Ramos (cell line): Measurements from ENCODE around the gene PTPRN2.

Experiments
- in situ Hi-C: fragments of 300-500 bp; cut with MboI; formaldehyde crosslinking; loops from one replicate; pipeline ENCODE4 v1.14.3; 2022; ENCODE audit warnings: low sequenced_read_pairs; ENCODE audit not compliant: unreplicated experiment

PTPRN2 gene

DNA sequence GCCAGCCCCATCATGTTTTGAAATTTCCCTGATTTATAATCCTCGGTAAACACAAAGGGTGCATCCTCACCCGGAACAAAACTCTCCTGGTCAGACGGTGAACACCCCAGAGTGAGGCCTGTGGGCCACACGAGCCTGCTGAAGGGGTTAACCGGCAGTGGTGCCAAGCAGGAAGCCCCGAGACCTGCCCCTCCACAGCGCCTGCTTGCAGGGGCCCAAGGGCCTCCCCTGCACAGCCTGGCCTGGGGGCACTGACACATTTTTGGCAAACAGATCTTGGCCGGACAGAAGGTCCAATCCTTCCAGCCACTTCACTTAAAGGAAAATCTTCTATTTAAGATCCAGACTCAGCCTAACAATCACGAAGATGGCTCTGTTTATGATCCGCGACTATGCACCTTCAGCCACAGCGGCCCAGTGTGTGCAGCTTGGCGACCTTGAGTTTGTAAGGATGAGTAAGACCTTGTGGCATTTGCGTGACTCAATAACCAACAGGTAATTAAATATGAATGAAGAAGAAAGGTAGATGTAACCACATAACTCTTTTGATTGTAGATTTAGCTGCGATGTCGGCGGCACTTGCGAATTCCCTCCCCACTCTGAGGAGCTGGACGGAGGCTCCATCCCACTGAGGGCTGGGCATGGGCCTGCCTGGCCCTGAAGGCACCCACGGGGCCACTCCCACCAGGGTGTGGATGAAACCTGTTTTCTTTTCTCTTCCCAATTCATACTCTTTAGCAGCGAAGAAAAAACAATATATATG, 922.6 kb downstream of the PTPRN2 start:
- in situ Hi-C loops = no loop called here

- in situ Hi-C loops = no loop called here
Observed at GRCh38 chr7:157664034-157664433, 923.6 kb downstream of the PTPRN2 start.

DNA sequence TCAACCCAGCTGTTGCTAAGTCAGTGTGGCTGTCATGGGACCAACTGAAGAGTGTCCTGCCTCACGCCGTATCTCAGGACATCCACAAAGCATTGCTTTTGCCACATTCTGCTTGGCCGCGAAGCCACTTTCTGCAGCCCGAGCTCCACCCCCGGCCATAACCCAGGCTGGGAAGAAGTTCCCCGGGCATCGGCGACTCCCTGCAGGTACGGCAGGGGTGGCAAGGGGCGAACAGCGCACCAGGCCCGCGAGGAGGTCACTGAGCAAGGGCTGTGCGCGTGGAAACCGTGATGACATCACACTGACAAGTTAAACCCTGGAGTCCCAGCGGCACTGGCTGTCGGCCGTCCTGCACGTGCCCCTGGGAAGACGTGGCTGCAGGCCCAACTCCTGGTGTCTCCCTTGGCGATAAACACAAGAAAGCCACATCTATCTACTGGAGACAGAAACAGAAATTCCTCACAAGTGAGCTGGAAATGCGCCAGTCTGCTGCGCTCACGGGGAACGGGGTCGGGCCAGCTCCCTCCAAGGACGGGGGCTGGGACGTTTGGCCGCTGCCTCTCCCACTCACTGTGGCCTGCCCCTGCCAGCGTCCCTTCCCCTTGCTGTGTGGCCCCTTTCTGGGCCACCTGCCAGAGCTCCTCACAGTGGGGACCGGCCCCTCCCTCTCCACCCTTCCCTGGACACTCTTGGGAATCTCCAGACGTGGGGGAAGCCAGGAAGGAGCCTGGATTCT, 924.5 kb downstream of the PTPRN2 start:
- in situ Hi-C loops = no loop called here

DNA sequence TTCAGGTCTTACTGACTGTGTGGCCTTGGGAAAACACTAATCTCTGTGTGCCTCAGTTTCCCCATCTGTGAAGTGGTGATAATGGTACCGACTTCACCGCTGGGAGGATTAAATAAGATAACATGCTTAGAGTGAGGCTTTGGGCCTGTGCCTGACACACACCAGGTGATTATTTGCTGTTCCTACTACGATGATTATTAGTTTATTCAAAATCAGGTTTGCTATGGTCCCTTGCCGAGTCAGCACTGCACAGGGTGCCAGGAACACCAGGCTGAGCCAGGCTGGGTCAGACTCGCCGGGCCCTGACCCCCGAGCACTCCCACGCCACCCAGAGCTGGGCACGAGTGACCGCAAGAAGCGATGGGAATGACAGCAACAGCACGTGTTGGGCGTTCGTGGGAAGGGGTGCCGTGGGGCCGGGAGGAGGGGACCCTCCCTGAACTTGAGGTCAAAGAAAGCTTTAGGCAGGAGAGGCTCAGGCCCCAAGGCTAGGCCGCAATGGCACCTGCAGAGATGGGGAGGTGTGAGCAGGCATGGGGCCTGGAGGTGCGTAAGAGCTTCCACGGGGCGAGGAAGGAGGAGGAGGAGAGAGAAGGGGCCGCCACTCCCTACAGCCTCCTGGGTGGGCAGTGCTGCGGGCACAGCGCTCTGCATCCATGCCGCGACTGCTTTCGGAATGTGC, 925.4 kb downstream of the PTPRN2 start:
- in situ Hi-C loops = no loop called here

GRCh38 chr7:157661611-157661975, 926.0 kb downstream of the PTPRN2 start:
- in situ Hi-C loops = no loop called here

GRCh38 chr7:157660971-157661610, 926.5 kb downstream of the PTPRN2 start:
- in situ Hi-C loops = no loop called here

GRCh38 chr7:157658851-157659412, 928.7 kb downstream of the PTPRN2 start:
- in situ Hi-C loops = no loop called here

- in situ Hi-C loops = no loop called here
Observed at GRCh38 chr7:157657741-157658740, 929.6 kb downstream of the PTPRN2 start.

DNA sequence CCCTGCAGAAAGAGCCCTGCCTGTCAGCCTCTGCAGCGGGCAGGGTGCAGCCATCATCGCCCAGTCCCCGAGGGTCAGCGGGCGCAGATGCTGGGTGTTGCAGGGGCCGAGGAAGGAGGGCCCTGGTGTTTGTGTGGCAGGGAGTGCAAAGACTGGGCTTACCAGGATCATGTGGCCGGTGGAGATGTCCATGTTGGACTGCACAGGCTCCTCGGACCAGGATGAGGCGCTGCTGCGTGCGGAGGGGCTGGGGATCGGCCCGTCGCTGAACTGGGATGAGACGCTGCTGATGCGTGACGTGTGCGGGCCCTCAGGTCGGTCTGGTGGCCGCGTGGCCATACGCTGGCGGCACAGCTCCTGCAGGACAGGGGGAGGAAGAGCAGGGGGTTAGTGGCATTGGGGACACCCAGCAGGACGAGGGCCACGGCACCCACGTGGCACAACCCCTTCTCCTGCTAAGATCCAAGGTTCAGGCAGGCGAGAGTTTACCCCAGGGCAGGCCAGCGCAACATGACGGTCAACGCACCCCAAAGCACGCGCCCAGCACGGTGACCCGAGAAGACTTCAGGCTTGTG, 931.3 kb downstream of the PTPRN2 start:
- in situ Hi-C loops = no loop called here

GRCh38 chr7:157654350-157654749, 933.3 kb downstream of the PTPRN2 start:
- in situ Hi-C loops = no loop called here

GRCh38 chr7:157653827-157654207, 933.8 kb downstream of the PTPRN2 start:
- in situ Hi-C loops = no loop called here

DNA sequence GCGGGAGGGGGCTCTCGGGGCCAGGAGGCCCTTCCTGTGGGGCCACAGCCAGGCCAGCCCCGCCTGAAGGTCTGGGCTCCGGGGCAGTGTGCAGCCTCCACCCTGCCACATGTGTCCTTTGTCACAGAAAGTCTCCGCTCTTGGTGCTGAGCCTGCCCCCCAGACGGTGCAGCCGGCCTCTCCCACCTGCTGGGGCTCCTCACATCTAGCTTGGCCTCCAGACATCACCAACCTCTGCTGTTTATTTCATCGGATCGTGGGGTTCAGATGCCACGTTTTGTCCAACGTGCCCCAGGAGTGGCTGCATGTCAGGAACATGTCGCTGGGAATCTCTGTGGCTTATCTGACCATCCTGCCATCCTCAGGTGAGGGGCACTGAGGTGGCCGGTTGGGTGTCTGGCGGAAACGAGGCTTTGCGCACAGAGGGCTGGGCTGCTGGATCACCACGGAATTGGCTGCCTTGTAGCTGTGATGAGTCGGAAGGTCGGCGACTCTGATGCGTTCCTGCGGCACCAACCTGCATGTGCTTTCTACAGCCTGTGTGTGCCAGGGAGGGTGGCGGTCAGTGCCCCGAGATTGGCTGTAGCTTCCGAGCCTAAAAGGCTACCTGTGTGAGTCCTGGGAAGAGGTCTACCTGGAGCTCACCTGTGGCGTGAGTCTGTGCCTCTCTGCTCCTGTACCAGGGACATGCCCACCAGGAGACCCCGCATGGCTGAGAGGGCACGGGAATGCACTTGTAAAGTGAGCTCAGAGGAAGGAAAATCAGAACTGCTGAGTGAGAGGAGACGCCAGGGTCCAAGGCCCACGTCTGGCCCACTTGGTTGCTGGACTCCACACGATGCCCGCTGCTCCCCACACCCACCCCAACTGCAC, 934.4 kb downstream of the PTPRN2 start:
- in situ Hi-C loops = no loop called here

DNA sequence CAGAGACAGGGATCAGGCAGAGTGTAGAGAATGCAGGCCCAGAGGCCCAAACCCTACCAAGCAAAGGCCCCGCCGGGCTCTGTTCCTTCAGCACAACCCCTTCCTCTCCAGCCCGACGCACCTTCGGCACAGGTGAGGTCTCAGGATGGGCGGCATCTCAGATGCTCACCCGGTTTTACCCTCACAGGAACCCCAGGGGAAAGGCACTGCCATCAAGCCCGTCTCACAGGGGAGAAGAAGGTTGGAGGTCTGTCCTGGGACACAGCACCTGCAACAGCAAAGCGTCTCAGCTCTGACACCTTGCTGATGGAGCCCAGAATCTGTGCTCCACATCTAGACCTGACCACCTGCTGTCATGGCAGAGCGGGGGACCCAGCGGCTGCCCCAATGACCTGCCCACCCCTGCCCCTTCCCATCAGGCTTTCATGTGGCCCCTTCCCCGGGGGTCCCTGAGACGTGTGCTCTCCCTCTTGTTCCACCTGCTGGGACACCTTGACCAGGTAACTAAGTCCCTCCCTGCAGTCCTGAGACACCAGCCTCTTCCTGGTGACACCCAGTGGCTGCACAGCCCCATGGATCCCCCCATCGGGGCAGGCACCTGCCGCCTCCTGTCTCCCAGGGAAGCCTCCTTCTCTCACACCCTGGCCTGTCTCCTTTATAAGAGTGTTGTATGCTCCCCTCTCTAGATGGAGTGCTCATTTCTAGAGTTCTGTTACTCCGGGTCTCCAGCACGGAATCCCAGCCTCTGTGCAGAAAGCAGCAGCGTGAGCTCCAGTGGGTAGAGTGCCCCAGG, 935.3 kb downstream of the PTPRN2 start:
- in situ Hi-C loops = no loop called here

DNA sequence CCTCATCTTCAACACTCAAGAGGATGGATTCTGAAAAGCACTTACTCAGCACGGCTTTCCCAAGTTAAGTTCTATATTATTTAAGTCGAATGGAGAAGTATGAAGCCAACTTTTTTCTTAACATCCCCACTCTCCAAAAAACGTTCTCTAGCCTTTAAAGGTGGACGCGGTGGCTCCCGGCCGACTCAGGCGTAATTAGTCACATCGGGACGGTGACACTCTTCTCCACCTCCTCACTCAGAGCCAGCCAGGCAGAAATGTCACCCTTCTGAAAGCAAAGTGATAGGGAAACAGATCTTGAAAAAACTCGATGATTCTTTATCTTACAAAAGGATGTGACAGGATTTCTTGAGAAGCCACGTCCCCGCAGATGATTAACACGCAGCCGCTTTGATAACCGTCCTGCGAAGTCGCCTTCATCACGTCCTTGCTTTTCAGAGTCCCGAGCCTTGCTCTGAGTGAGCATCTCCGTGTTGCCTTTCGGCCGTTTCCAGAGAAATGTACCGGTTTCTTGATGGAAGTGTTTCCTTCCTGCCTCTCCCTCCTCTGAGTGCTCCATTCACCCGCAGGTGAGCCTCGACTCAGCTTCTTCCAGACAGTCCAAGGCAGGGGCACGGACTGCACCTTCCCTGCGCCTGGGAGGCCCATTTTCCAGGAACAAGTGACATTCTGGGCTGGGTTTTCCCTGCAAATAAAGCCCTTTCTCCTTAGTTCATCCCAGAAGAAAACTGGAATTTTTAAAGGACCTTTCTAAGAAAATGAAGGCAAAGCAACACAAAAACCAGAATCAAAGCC, 936.1 kb downstream of the PTPRN2 start:
- in situ Hi-C loops = no loop called here

- in situ Hi-C loops = no loop called here
Observed at GRCh38 chr7:157650801-157651200, 936.8 kb downstream of the PTPRN2 start.

DNA sequence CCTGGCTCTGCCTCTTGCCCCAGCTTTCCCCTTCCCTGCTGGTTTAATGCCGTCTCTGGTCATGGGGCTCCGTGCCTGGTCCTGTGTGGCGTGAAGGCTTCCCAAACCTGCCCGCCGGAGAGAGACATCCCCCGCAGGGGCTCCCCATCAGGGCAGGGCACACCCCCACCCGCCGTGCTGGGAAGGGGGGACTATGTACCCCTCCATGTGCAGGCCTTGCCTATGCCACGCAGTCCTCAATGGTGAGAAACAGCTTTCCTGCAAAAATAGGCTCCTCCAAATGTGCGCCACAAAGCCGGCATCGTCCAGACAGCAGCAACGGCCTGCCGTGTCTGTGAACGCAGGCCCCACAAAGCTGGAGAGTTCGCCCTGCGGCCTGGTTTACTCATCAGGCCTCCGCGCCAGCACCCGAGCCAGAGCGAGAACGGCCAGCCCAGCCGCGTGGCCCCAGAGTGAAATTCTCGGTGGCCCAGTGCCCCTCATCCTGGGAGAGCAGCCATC, 937.4 kb downstream of the PTPRN2 start:
- in situ Hi-C loops = no loop called here
